GM23248 (cell line): ENCODE results near the gene LSAMP. TPM values are rescaled to one million over a fixed set of nuclear protein-coding genes. Genes with fewer than 3 reads are reported as not detected.

ENCODE experiments used
- DNase-seq: peaks from one replicate; pipeline ENCODE4 v3.0.0-alpha.2; 2015
- H2AFZ ChIP-seq: fragments of 200-600 bp; sonication (generic); 2 replicates; pipeline ENCODE4 v1.6.1; 2016; ENCODE audit warnings: antibody characterized with exemption
- H3F3A ChIP-seq: fragments of 200-600 bp; sonication (generic); 2 replicates; pipeline ENCODE4 v1.6.1; 2016; ENCODE audit warnings: mild to moderate bottlenecking, antibody characterized with exemption, mixed run types; ENCODE audit not compliant: insufficient read depth
- H3K27ac ChIP-seq: fragments of 200-600 bp; sonication (generic); 2 replicates; pipeline ENCODE4 v1.5.1; 2016; ENCODE audit warnings: mild to moderate bottlenecking
- H3K27me3 ChIP-seq: fragments of 200-600 bp; sonication (generic); replicated peaks from 2 replicates; pipeline ENCODE4 v1.6.1; 2016; ENCODE audit warnings: mild to moderate bottlenecking; ENCODE audit not compliant: insufficient read depth
- H3K36me3 ChIP-seq: fragments of 200-600 bp; sonication (generic); 2 replicates; pipeline ENCODE4 v1.6.1; 2016; ENCODE audit warnings: low read depth, mild to moderate bottlenecking
- H3K4me1 ChIP-seq: fragments of 200-600 bp; sonication (generic); 2 replicates; pipeline ENCODE4 v1.6.1; 2016; ENCODE audit warnings: mild to moderate bottlenecking; ENCODE audit not compliant: insufficient read depth
- H3K4me2 ChIP-seq: fragments of 200-600 bp; sonication (generic); one replicate; pipeline ENCODE4 v1.6.1; 2016; ENCODE audit warnings: mild to moderate bottlenecking; ENCODE audit not compliant: unreplicated experiment
- H3K4me3 ChIP-seq: fragments of 200-600 bp; sonication (generic); 2 replicates; pipeline ENCODE4 v1.5.1; 2016; ENCODE audit warnings: mild to moderate bottlenecking
- H3K79me2 ChIP-seq: fragments of 200-600 bp; sonication (generic); 2 replicates; pipeline ENCODE4 v1.6.1; 2016; ENCODE audit warnings: mild to moderate bottlenecking; ENCODE audit not compliant: insufficient read depth
- H3K9ac ChIP-seq: fragments of 200-600 bp; sonication (generic); 2 replicates; pipeline ENCODE4 v1.6.1; 2016; ENCODE audit warnings: mild to moderate bottlenecking
- H3K9me2 ChIP-seq: fragments of 200-600 bp; sonication (generic); 2 replicates; pipeline ENCODE4 v1.6.1; 2016; ENCODE audit warnings: mixed run types, mild to moderate bottlenecking, moderate library complexity; ENCODE audit not compliant: insufficient read depth
- H3K9me3 ChIP-seq: fragments of 200-600 bp; sonication (generic); one replicate; pipeline ENCODE4 v1.6.1; 2017; ENCODE audit warnings: low read depth
- H4K20me1 ChIP-seq: fragments of 200-600 bp; sonication (generic); 2 replicates; pipeline ENCODE4 v1.6.0; 2016; ENCODE audit not compliant: insufficient read depth
- EZH2 ChIP-seq: fragments of 200-600 bp; sonication (generic); IDR thresholded peaks from 2 replicates; pipeline ENCODE4 v1.6.1; 2018; ENCODE audit warnings: antibody characterized with exemption, mild to moderate bottlenecking; ENCODE audit not compliant: insufficient read depth, poor library complexity, severe bottlenecking
- EZH2phosphoT487 ChIP-seq: fragments of 200-600 bp; sonication (generic); IDR thresholded peaks from 2 replicates; pipeline ENCODE4 v1.6.1; 2018; ENCODE audit warnings: antibody characterized with exemption, moderate library complexity, mild to moderate bottlenecking, low read depth; ENCODE audit not compliant: insufficient read depth
- WGBS, 2 experiments: methylation state at CpG; one replicate each; pipeline ENCODE4 v1.1.6; 2015 to 2017; ENCODE audit warnings: low lambda C conversion rate in 2 of 2, low coverage in 1 of 2; ENCODE audit errors: missing lambda C conversion rate in 2 of 2; 5-methylcytosine and 5-hydroxymethylcytosine counted together
- in situ Hi-C: fragments of 300-500 bp; cut with MboI; formaldehyde crosslinking; loops from 2 replicates; pipeline ENCODE4 v1.15.0; 2020
- polyA plus RNA-seq: library from polyadenylated mRNA; unstranded; fragments of >200 nt; fragmentation: Nextera tagmentation; extraction: Ambion mirVana; gene quantifications from 2 replicates; pipeline ENCODE4 v1.2.1, GENCODE V29; 2016
- total RNA-seq: library from RNA; depleted of rRNA; stranded (reverse); fragments of >200 nt; shearing (Covaris generic); gene quantifications from 2 replicates; pipeline ENCODE4 v1.2.3, GENCODE V29; 2014

LSAMP gene
- total and polyA plus RNA-seq, 2 experiments from 2014 or later = 4.5 to 9.3 TPM

GRCh38 chr3:116367761-116368395 lies 77.4 kb downstream of the LSAMP start:
- 70 to 71% methylated on average over 9 of the region's 9 CpGs for WGBS, 2 experiments
- no peaks in the 10 kb centered on the region for H3K4me1 ChIP-seq
- no peaks in the 10 kb centered on the region for H3K36me3 ChIP-seq
- no peak for DNase-seq
- H3K79me2 ChIP-seq = no peaks in the 10 kb centered on the region
- TF ChIP-seq EZH2 (no peak), EZH2phosphoT487 (no peak)
- H3F3A ChIP-seq = no peaks in the 10 kb centered on the region
- no peak overlapping the region for H2AFZ ChIP-seq
- no peak overlapping the region for H3K4me3 ChIP-seq
- H3K27me3 ChIP-seq = no peaks in the 10 kb centered on the region
- no peak overlapping the region for H3K27ac ChIP-seq
- H4K20me1 ChIP-seq = no peaks in the 10 kb centered on the region
- H3K4me2 ChIP-seq = no peak overlapping the region
- no peak overlapping the region for H3K9ac ChIP-seq
- in situ Hi-C loops = no loop called here
- H3K9me3 ChIP-seq = no peaks in the 10 kb centered on the region
- H3K9me2 ChIP-seq = no peaks in the 10 kb centered on the region

- in situ Hi-C loops = no loop called here
- Histone ChIP-seq H3K4me2 (no peak overlapping the region), H2AFZ (no peak overlapping the region), H3K4me1 (no peaks in the 10 kb centered on the region), H3K27ac (no peak overlapping the region), H3K79me2 (no peaks in the 10 kb centered on the region), H3K36me3 (no peaks in the 10 kb centered on the region), H3F3A (no peaks in the 10 kb centered on the region), H4K20me1 (no peaks in the 10 kb centered on the region), H3K9me3 (no peaks in the 10 kb centered on the region), H3K4me3 (no peak overlapping the region), H3K27me3 (no peaks in the 10 kb centered on the region), H3K9me2 (no peaks in the 10 kb centered on the region), H3K9ac (no peak overlapping the region)
- WGBS, 2 experiments = 68 to 72% methylated on average over 2 of the region's 2 CpGs
- TF ChIP-seq EZH2phosphoT487 (no peak), EZH2 (no peak)
- DNase-seq = no peak
Measured at GRCh38 chr3:116356056-116356455, 89.2 kb downstream of the LSAMP start.

DNA sequence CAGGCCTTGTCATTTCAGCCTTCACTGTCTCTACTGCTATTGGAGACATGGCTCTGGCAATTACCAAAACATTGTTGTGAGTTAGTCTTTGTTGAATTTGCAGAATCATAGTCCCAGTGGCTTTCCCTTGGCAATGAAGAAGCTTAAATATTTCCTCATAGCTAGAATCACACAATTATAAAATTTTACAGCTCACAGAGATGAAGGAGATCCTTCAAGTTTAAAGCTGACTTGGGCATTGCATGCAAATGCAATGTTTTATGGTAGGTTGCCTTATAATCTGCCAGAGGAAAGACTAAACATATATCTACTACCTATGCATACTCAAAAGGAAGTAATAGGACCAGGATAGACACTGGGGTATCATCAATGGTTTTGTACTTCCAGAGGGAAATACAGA lies 90.9 kb downstream of the LSAMP start:
- H3K36me3 ChIP-seq = no peaks in the 10 kb centered on the region
- in situ Hi-C loops = no loop called here
- TF ChIP-seq EZH2phosphoT487 (no peak), EZH2 (no peak)
- no peaks in the 10 kb centered on the region for H4K20me1 ChIP-seq
- no peaks in the 10 kb centered on the region for H3K9me3 ChIP-seq
- no peak overlapping the region for H3K4me2 ChIP-seq
- H3F3A ChIP-seq = no peaks in the 10 kb centered on the region
- no peaks in the 10 kb centered on the region for H3K4me1 ChIP-seq
- H3K27ac ChIP-seq = no peak overlapping the region
- H2AFZ ChIP-seq = no peak overlapping the region
- no peaks in the 10 kb centered on the region for H3K27me3 ChIP-seq
- H3K4me3 ChIP-seq = no peak overlapping the region
- no peaks in the 10 kb centered on the region for H3K79me2 ChIP-seq
- no peaks in the 10 kb centered on the region for H3K9me2 ChIP-seq
- no peak overlapping the region for H3K9ac ChIP-seq
- DNase-seq = no peak

DNA sequence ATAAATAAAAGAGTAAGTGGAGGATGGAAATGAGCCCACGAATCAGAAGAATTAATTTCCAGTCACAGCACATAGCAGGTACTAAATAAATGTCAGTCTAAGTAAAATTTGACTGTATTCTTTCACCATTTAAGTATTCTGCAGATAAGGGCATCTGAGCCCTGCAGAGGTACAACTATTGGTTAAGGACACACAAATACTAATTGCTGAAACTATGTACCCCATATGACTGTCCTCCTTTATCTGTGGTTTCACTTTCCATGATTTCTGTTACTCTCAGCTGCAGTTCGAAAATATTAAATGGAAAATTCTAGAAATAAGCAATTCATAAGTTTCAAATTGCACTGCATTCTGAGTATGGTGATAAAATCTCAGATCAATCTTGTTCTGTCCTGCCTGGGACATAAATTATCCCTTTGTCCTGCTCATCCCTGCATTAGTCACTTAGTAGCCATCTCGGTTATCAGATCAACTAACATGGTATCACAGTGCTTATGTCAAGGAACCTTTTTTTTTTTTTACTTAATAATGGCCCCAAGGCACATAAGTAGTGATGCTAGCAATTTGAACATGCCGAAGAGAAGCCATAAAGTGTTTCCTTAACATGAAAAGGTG lies 95.1 kb downstream of the LSAMP start:
- Histone ChIP-seq H3F3A (no peaks in the 10 kb centered on the region), H3K36me3 (no peaks in the 10 kb centered on the region), H3K4me3 (no peak overlapping the region), H3K4me1 (no peaks in the 10 kb centered on the region), H3K9me2 (no peaks in the 10 kb centered on the region), H2AFZ (no peak overlapping the region), H3K9ac (no peak overlapping the region), H3K27ac (no peak overlapping the region), H3K27me3 (no peaks in the 10 kb centered on the region), H3K4me2 (no peak overlapping the region), H4K20me1 (no peaks in the 10 kb centered on the region), H3K79me2 (no peaks in the 10 kb centered on the region), H3K9me3 (no peaks in the 10 kb centered on the region)
- in situ Hi-C loops = no loop called here
- 56 to 57% methylated on average over 4 of the region's 4 CpGs for WGBS, 2 experiments
- TF ChIP-seq EZH2 (no peak), EZH2phosphoT487 (no peak)
- DNase-seq = no peak

GRCh38 chr3:116348216-116348615 lies 97.1 kb downstream of the LSAMP start:
- Histone ChIP-seq H3K4me2 (no peak overlapping the region), H3F3A (no peaks in the 10 kb centered on the region), H3K9ac (no peak overlapping the region), H2AFZ (no peak overlapping the region), H3K9me3 (no peaks in the 10 kb centered on the region), H3K4me1 (no peaks in the 10 kb centered on the region), H3K4me3 (no peak overlapping the region), H3K79me2 (no peaks in the 10 kb centered on the region), H4K20me1 (no peaks in the 10 kb centered on the region), H3K27me3 (no peaks in the 10 kb centered on the region), H3K27ac (no peak overlapping the region), H3K9me2 (no peaks in the 10 kb centered on the region), H3K36me3 (no peaks in the 10 kb centered on the region)
- WGBS, 2 experiments = 86% methylated on average over 3 of the region's 3 CpGs
- DNase-seq = no peak
- in situ Hi-C loops = no loop called here
- TF ChIP-seq EZH2phosphoT487 (no peak), EZH2 (no peak)
